Subcutaneous adipose tissue (tissue), 4 donors: ENCODE results near the gene ACO1. TPM values are rescaled to one million over a fixed set of nuclear protein-coding genes. Genes with fewer than 3 reads are reported as not detected.

Experiments used
- CTCF ChIP-seq: fragments of 450-650 bp; IDR thresholded peaks from one replicate; pipeline ENCODE4 v1.5.1; 2016; ENCODE audit warnings: low read depth, mild to moderate bottlenecking, control low read depth, antibody characterized with exemption, moderate library complexity
- total RNA-seq, 4 donors: library from RNA; depleted of rRNA; stranded (reverse); fragments of >200 nt; gene quantifications; one replicate each; pipeline ENCODE4 v1.1.0, GENCODE V29; 2016

ACO1 gene
- total RNA-seq, 4 donors from 2014 or later = 108 to 271 (median 183) TPM

GRCh38 chr9:32347571-32347970 lies 36.9 kb upstream of the ACO1 start:
- TF ChIP-seq CTCF = no peak

GRCh38 chr9:32348106-32348695 lies 36.2 kb upstream of the ACO1 start:
- TF ChIP-seq CTCF = no peak

- TF ChIP-seq CTCF = no peak
These were observed 35.4 kb upstream of the ACO1 start for GRCh38 chr9:32349013-32349412.

DNA sequence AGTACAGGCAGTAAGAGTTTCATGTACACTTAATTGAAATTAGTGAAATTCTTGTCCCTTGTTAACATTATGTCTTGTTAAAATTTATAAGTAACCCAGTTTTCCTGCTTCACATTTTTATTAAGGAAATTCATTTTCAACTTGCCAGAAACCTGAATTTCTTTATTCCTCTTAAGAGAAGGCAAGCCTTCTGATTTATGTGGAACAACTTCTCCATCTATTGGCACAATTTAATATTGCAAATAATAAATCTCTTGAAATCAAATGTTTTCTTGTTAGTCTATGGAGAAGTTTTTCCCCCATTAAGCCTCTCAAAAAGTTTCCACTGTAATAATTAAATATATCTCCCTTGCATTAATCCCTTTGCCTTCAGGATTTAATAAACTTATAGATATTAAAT lies 33.8 kb upstream of the ACO1 start:
- TF ChIP-seq CTCF = no peak

GRCh38 chr9:32351845-32352244 lies 32.6 kb upstream of the ACO1 start:
- no peak for TF ChIP-seq CTCF

DNA sequence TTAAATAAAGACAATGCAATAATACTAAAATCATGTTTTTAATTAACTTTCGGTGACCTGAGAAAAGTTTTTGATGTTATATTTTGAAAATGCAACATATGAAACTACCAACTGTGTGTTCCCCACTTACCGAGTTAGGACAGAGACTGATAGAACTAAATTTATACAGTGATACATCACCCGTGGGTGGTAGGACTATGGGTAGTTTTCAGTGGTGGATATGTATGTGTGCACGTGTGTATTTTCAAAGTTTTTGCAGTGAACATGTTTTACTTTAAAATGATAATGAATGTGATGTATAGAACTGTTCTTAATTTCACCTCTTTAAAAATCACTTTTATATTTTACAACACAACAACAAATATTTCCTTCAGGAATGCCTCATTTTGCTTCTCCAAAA lies 25.0 kb upstream of the ACO1 start:
- TF ChIP-seq CTCF = no peak

DNA sequence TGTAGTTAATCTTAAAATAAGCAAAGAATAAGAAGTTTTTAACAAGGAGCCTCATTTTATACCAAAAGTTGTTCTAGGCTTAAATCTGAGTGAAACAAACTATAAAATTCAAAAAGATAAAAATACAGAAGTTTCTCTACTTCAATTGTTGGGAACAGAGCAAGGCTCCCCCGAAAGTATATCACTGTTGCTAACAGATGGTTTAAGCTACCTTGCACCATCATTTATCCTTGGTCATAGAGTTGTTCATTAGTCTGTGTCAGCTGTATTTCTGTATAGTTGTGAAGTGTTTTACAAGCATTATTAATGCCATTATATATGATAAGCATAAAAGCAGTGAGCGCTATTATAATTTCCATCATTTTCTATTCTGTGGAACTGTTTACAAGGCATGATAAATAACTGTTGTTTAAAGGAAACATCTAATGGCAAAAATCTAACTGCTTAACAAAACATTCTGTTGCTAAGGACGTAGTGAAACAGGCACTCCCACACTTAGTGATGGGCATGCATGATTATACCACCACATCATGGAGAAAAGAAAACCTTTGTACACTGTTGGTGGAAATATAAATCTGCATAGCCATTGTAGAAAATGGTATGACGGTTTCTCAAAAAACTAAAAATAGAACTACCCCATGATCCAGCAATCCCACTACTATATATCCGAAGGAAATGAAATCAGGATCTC lies 23.3 kb upstream of the ACO1 start:
- TF ChIP-seq CTCF = no peak
